ENCODE measurements around the gene AQP12B. TPM values are rescaled to one million over a fixed set of nuclear protein-coding genes. Genes with fewer than 3 reads are reported as not detected.

The AQP12B gene
- total and polyA plus RNA-seq, 2 of the 8 experiments (the other 6 are each of a cell fraction or from before 2014, with no cell fraction given): not detected

- Histone ChIP-seq H3K79me2 (ENCODE audit: control insufficient read depth in 1 of 2, insufficient read depth in 2 of 2, low read length in 2 of 2) (no peaks in the 10 kb centered on the region), H3K27ac (ENCODE audit: low read depth, low read length) (no peak overlapping the region), H3K14ac (ENCODE audit: insufficient read length) (no peak overlapping the region), H3K27me3 (replicated peaks in 1 of 4; ENCODE audit: control insufficient read depth in 3 of 4, extremely low read depth in 1 of 4, insufficient read depth in 3 of 4, low read length in 3 of 4) (peaks cover 0 to 4% (median 2%) of the 10 kb centered on the region in 4 experiments; a peak in 3 of 7 replicates), H3K23me2 (ENCODE audit: low read depth, low read length) (no peaks in the 10 kb centered on the region), H3K23ac (ENCODE audit: insufficient read length) (no peak overlapping the region), H3K79me1 (ENCODE audit: low read depth, low read length) (no peaks in the 10 kb centered on the region), H3K36me3 (ENCODE audit: control insufficient read depth in 2 of 4, insufficient read depth in 4 of 4, low read length in 3 of 4) (no peaks in the 10 kb centered on the region), H2BK20ac (ENCODE audit: low read length) (no peak overlapping the region), H3K4me2 (ENCODE audit: insufficient read depth in 1 of 2, low read depth in 2 of 2, low read length in 2 of 2) (no peak overlapping the region), H2BK15ac (ENCODE audit: low read length) (no peak overlapping the region), H3K4ac (replicated peaks; ENCODE audit: insufficient read length, low read depth, low read length) (no peak overlapping the region), H2BK12ac (ENCODE audit: low read depth, low read length) (no peak overlapping the region), H4K5ac (ENCODE audit: insufficient read length, low read depth, low read length) (no peak overlapping the region), H3K4me3 (ENCODE audit: extremely low read depth in 1 of 4, insufficient read depth in 2 of 4, low read depth in 3 of 4, low read length in 4 of 4) (no peak overlapping the region), H3K9me3 (ENCODE audit: insufficient read depth in 2 of 2, low read depth in 1 of 2, low read length in 1 of 2) (no peaks in the 10 kb centered on the region), H3K9ac (replicated peaks in 1 of 4; ENCODE audit: extremely low read depth in 1 of 4, low read depth in 3 of 4, low read length in 3 of 4) (peak overlapping the region in 1 of 4 experiments; percentile 51; a peak in 1 of 7 replicates), H4K91ac (replicated peaks; ENCODE audit: insufficient read length, low read length) (no peak overlapping the region), H4K20me1 (replicated peaks in 1 of 2; ENCODE audit: control insufficient read depth in 1 of 2, insufficient read depth in 2 of 2, low read length in 2 of 2) (no peaks in the 10 kb centered on the region), H4K8ac (ENCODE audit: extremely low read depth, insufficient read depth, low read length) (no peak overlapping the region), H3K18ac (ENCODE audit: extremely low read depth, low read length) (no peak overlapping the region; the same call in 1 of the 2 replicates), H2AK5ac (ENCODE audit: low read depth, low read length) (no peak overlapping the region), H3K56ac (replicated peaks; ENCODE audit: insufficient read length, low read depth, low read length) (no peak overlapping the region), H2AFZ (ENCODE audit: low read length) (0 out of 2 replicates have a peak overlapping the region, but pooled peaks have one; percentile 55), H2BK120ac (replicated peaks; ENCODE audit: low read depth, low read length) (no peak overlapping the region), H3K4me1 (replicated peaks in 1 of 4; ENCODE audit: control insufficient read depth in 3 of 4, insufficient read depth in 4 of 4, low read length in 3 of 4) (peaks cover 0 to 10% (median 6%) of the 10 kb centered on the region in 4 experiments; a peak in 5 of 7 replicates), H2BK5ac (ENCODE audit: low read depth, low read length) (no peak overlapping the region)
- ChIA-PET POLR2A (ENCODE audit: partially characterized antibody) (no interaction called here), CTCF (ENCODE audit: partially characterized antibody) (interaction anchor here (0.9 to 1.5 kb wide), 3 partner anchors 8 to 1230 kb away, joined by 3 to 4 read pairs (median 3); no protein-coding TSS in a partner anchor)
- no peak for FAIRE-seq
- no peak for DNase-seq (ENCODE audit: low read depth in 1 of 2, low spot score in 2 of 2)
- 88% methylated on average over 6 of the region's 6 CpGs; no CpG with 5 or more reads in 1 of the 2 experiments for WGBS, 2 experiments (ENCODE audit: extremely low coverage in 1 of 2, insufficient coverage in 1 of 2, insufficient read length in 1 of 2, insufficient replicate concordance in 2 of 2, low coverage in 1 of 2, low lambda C conversion rate in 2 of 2, missing lambda C conversion rate in 1 of 2)
- TF ChIP-seq KDM4A (IDR thresholded peaks at IDR 0.05; ENCODE audit: low read depth, low read length, severe bottlenecking) (no peak), SIN3A (conservative IDR thresholded peaks at IDR 0.05 in 1 of 2, IDR thresholded peaks at IDR 0.05 in 1 of 2; ENCODE audit: low read depth in 1 of 2, low read length in 2 of 2) (no peak), E2F6 (IDR thresholded peaks at IDR 0.05) (no peak), CBX8 (IDR thresholded peaks at IDR 0.05; ENCODE audit: borderline replicate concordance, low read depth, low read length) (no peak), GTF2F1 (IDR thresholded peaks at IDR 0.05; ENCODE audit: borderline replicate concordance, low read depth, low read length) (no peak), POLR2A (IDR thresholded peaks at IDR 0.05; ENCODE audit: control extremely low read depth in 1 of 2, low read depth in 2 of 2, low read length in 2 of 2) (no peak), TBP (IDR thresholded peaks at IDR 0.05; ENCODE audit: low read depth, low read length) (no peak), GABPA (IDR thresholded peaks at IDR 0.05; ENCODE audit: borderline replicate concordance, insufficient read depth, low read length) (no peak), NANOG (IDR thresholded peaks at IDR 0.05; ENCODE audit: insufficient read depth, low read depth, low read length, poor library complexity, severe bottlenecking) (no peak), TAF1 (IDR thresholded peaks at IDR 0.05; ENCODE audit: low read depth, low read length) (no peak), KDM5A (IDR thresholded peaks at IDR 0.05; ENCODE audit: low read length) (no peak), EP300 (IDR thresholded peaks at IDR 0.05; ENCODE audit: borderline replicate concordance in 1 of 2, low read depth in 2 of 2, low read length in 2 of 2) (no peak), BACH1 (IDR thresholded peaks at IDR 0.05; ENCODE audit: low read length) (no peak)
These were observed 34.5 kb downstream of the AQP12B start for GRCh38 chr2:240648155-240648649.
